NCI-H146 (cell line): ENCODE measurements around the gene ZNF799.
"Not testable (repeated sequence)": the region's sequence is repeated elsewhere in the genome, so short reads cannot be mapped to it uniquely, and the experiment has no call there.

Experiments
- DNase-seq: peaks from one replicate; lab custom pipeline; 2025; lab: John Stamatoyannopoulos, UW

Gene ZNF799

GRCh38 chr19:12362236-12362635 is 38.8 kb downstream of the ZNF799 start:
- DNase-seq: not testable (repeated sequence)

- no peak for DNase-seq
These were observed 47.7 kb downstream of the ZNF799 start for GRCh38 chr19:12353375-12353774.

- DNase-seq: no peak
These were observed 50.2 kb downstream of the ZNF799 start for GRCh38 chr19:12350890-12351197.

GRCh38 chr19:12350185-12350889 is 50.7 kb downstream of the ZNF799 start:
- DNase-seq: no peak

- no peak for DNase-seq
These were observed 54.2 kb downstream of the ZNF799 start for GRCh38 chr19:12346896-12347295.

- DNase-seq: no peak
These were observed 55.9 kb downstream of the ZNF799 start for GRCh38 chr19:12345197-12345596.
